A549 (cell line): ENCODE data around the gene C16orf92. TPM values are rescaled to one million over a fixed set of nuclear protein-coding genes. Genes with fewer than 3 reads are reported as not detected.

ENCODE experiments used
- ATAC-seq, 2 experiments: fragments of 200-7000 bp in 1 of 2; fragments of >200 bp in 1 of 2; cut with Nextera tagmentation in 1 of 2; cut with Tn5 transposase in 1 of 2; 3 replicates each; pipeline versions ENCODE4 v1.8.0 to v1.9.1; 2018 to 2020; ENCODE audit warnings: mild to moderate bottlenecking in 1 of 2, moderate library complexity in 1 of 2
- CTCF ChIA-PET: fragments of 300-600 bp; sonication (Branson Sonifier 250); formaldehyde crosslinking; extraction: SDS; loops from one replicate; lab custom pipeline; 2021; ENCODE audit warnings: antibody characterized with exemption, inconsistent platforms; lab: Yijun Ruan, JAX
- POLR2A ChIA-PET: fragments of 350-600 bp; formaldehyde crosslinking; extraction: SDS; loops from one replicate; lab custom pipeline; 2021; ENCODE audit warnings: antibody characterized with exemption, inconsistent platforms; lab: Yijun Ruan, JAX
- DNase-seq, 2 experiments: peaks; one replicate each; pipeline versions ENCODE4 v3.0.0 to v3.0.0-alpha.2; 2011 to 2016; ENCODE audit warnings: low read depth in 1 of 2, low spot score in 1 of 2
- FAIRE-seq: peaks from 2 replicates; lab custom pipeline; 2011; peaks lifted over from hg19 to GRCh38; lab: Jason Lieb, UNC
- H3K27ac ChIP-seq, 2 experiments: fragments of >200 bp; sonication (Bioruptor Twin); formaldehyde crosslinking; 3 replicates each; pipeline ENCODE4 v1.5.1; 2016 to 2017
- H3K4me1 ChIP-seq: fragments of >200 bp; sonication (Bioruptor Twin); formaldehyde crosslinking; 3 replicates; pipeline ENCODE4 v1.6.1; 2016
- H3K4me2 ChIP-seq: fragments of >200 bp; sonication (Bioruptor Twin); formaldehyde crosslinking; 3 replicates; pipeline ENCODE4 v1.6.1; 2016
- H3K4me3 ChIP-seq: fragments of >200 bp; sonication (Bioruptor Twin); formaldehyde crosslinking; 3 replicates; pipeline ENCODE4 v1.5.1; 2016
- H3K9me3 ChIP-seq: fragments of >200 bp; sonication (Bioruptor Twin); formaldehyde crosslinking; 3 replicates; pipeline ENCODE4 v1.6.1; 2016
- BHLHE40 ChIP-seq: IDR thresholded peaks from 2 replicates; pipeline ENCODE4 v1.6.1; 2012; ENCODE audit warnings: low read depth, low read length, inconsistent platforms
- CBX2 ChIP-seq: fragments of 200-600 bp; sonication (generic); IDR thresholded peaks from 2 replicates; pipeline ENCODE4 v1.6.1; 2016; ENCODE audit warnings: low read depth, mild to moderate bottlenecking, borderline replicate concordance
- CBX8 ChIP-seq: fragments of 200-600 bp; sonication (generic); IDR thresholded peaks from 2 replicates; pipeline ENCODE4 v1.6.1; 2016
- CHD2 ChIP-seq: fragments of 150-350 bp; IDR thresholded peaks from 2 replicates; pipeline ENCODE4 v1.6.1; 2014; ENCODE audit warnings: low read length; ENCODE audit not compliant: partially characterized antibody
- FOXS1 ChIP-seq: fragments of 250-450 bp; sonication (Bioruptor Pico); IDR thresholded peaks from 2 replicates; pipeline ENCODE4 v1.5.0; 2020; ENCODE audit warnings: mild to moderate bottlenecking, moderate library complexity
- HDAC2 ChIP-seq: fragments of 200-600 bp; sonication (generic); IDR thresholded peaks from 2 replicates; pipeline ENCODE4 v1.6.1; 2016
- HOXA7 ChIP-seq: fragments of 250-450 bp; sonication (Bioruptor Pico); IDR thresholded peaks from 2 replicates; pipeline ENCODE4 v1.5.0; 2020; ENCODE audit warnings: mild to moderate bottlenecking, moderate library complexity
- HOXB13 ChIP-seq: fragments of 250-450 bp; sonication (Bioruptor Pico); IDR thresholded peaks from 2 replicates; pipeline ENCODE4 v1.5.0; 2020; ENCODE audit warnings: low read depth, mild to moderate bottlenecking, moderate library complexity
- HOXB5 ChIP-seq: fragments of 250-450 bp; sonication (Bioruptor Pico); IDR thresholded peaks from 2 replicates; pipeline ENCODE4 v1.5.0; 2020; ENCODE audit warnings: mild to moderate bottlenecking, moderate library complexity
- JUN ChIP-seq, 2 experiments: fragments of >200 bp; sonication (Bioruptor Twin); formaldehyde crosslinking; IDR thresholded peaks; 2 replicates in 1 of 2; 3 replicates in 1 of 2; pipeline ENCODE4 v1.6.1; 2016 to 2017
- KDM1A ChIP-seq: fragments of 200-600 bp; sonication (generic); IDR thresholded peaks from 2 replicates; pipeline ENCODE4 v1.6.1; 2016; ENCODE audit warnings: low read depth, mild to moderate bottlenecking
- MYC ChIP-seq: IDR thresholded peaks from 2 replicates; pipeline ENCODE4 v1.6.1; 2012; ENCODE audit warnings: mild to moderate bottlenecking, inconsistent platforms, low read length, improper control_type of control experiment, borderline replicate concordance
- NFE2L2 ChIP-seq: fragments of 150-350 bp; conservative IDR thresholded peaks from 2 replicates; pipeline ENCODE4 v1.6.1; 2014; ENCODE audit warnings: low read length
- NPAS2 ChIP-seq: fragments of 250-450 bp; sonication (Bioruptor Pico); IDR thresholded peaks from 2 replicates; pipeline ENCODE4 v1.8.0; 2022; ENCODE audit warnings: mild to moderate bottlenecking, moderate library complexity, borderline replicate concordance
- POLR2A ChIP-seq: IDR thresholded peaks from 2 replicates; pipeline ENCODE4 v1.6.1; 2012; ENCODE audit warnings: mild to moderate bottlenecking, low read length
- POLR2AphosphoS2 ChIP-seq: conservative IDR thresholded peaks from 2 replicates; pipeline ENCODE4 v1.6.1; 2012; ENCODE audit warnings: low read length, improper control_type of control experiment, inconsistent platforms
- RAD21 ChIP-seq, 2 experiments: fragments of >200 bp in 1 of 2; sonication (Bioruptor Twin) in 1 of 2; formaldehyde crosslinking in 1 of 2; IDR thresholded peaks in 1 of 2; conservative IDR thresholded peaks in 1 of 2; 2 replicates in 1 of 2; 3 replicates in 1 of 2; pipeline ENCODE4 v1.6.1; 2012 to 2018; ENCODE audit warnings: inconsistent platforms in 1 of 2
- RCOR1 ChIP-seq: fragments of 150-350 bp; IDR thresholded peaks from 2 replicates; pipeline ENCODE4 v1.6.1; 2014; ENCODE audit warnings: antibody characterized with exemption, low read length, low read depth
- RNF2 ChIP-seq: fragments of 200-600 bp; sonication (generic); IDR thresholded peaks from 2 replicates; pipeline ENCODE4 v1.6.1; 2016; ENCODE audit warnings: low read depth, mild to moderate bottlenecking, antibody characterized with exemption, moderate library complexity, borderline replicate concordance
- TFCP2L1 ChIP-seq: fragments of 250-450 bp; sonication (Bioruptor Pico); IDR thresholded peaks from 2 replicates; pipeline ENCODE4 v1.5.0; 2021; ENCODE audit warnings: mild to moderate bottlenecking
- TP53 ChIP-seq: fragments of 250-450 bp; sonication (Bioruptor Pico); IDR thresholded peaks from 2 replicates; pipeline ENCODE4 v1.5.0; 2021; ENCODE audit warnings: mild to moderate bottlenecking, moderate library complexity
- ZC3H11A ChIP-seq: fragments of 450-650 bp; IDR thresholded peaks from 2 replicates; pipeline ENCODE4 v1.6.1; 2014; ENCODE audit warnings: antibody characterized with exemption, mild to moderate bottlenecking
- ZFP36 ChIP-seq: fragments of 450-650 bp; IDR thresholded peaks from 2 replicates; pipeline ENCODE4 v1.6.1; 2014; ENCODE audit warnings: borderline replicate concordance; ENCODE audit not compliant: partially characterized antibody
- ZSCAN20 ChIP-seq: fragments of 250-450 bp; sonication (Bioruptor Pico); IDR thresholded peaks from 2 replicates; pipeline ENCODE4 v1.8.0; 2022; ENCODE audit warnings: mild to moderate bottlenecking, moderate library complexity
- WGBS: methylation state at CpG from one replicate; pipeline ENCODE4 v1.1.6; 2017; ENCODE audit errors: missing lambda C conversion rate; 5-methylcytosine and 5-hydroxymethylcytosine counted together
- polyA plus RNA-seq, 4 experiments: library from polyadenylated mRNA; depleted of rRNA in 3 of 4; stranded (reverse); fragments of >200 nt; fragmentation: RNase III in 1 of 4; extraction: RNeasy Plus Mini Kit Qiagen cat#74134 plus additional on column Dnase treatment in 1 of 4; gene quantifications; 2 replicates in 3 of 4; 3 replicates in 1 of 4; pipeline ENCODE4 v1.2.3, GENCODE V29; 2011 to 2017
- TF ChIP-seq, protein P1 (sequence below): fragments of 450-650 bp; IDR thresholded peaks from 2 replicates; pipeline ENCODE4 v1.6.1; 2014; ENCODE audit warnings: antibody characterized with exemption
- TF ChIP-seq, protein P2 (sequence below): fragments of 200-600 bp; sonication (generic); IDR thresholded peaks from 2 replicates; pipeline ENCODE4 v1.6.1; 2016; ENCODE audit warnings: antibody characterized with exemption, mild to moderate bottlenecking, moderate library complexity
- TF ChIP-seq, protein P3 (sequence below): IDR thresholded peaks from 2 replicates; pipeline ENCODE4 v1.6.1; 2012
- TF ChIP-seq, protein P4 (sequence below): fragments of >200 bp; sonication (Bioruptor Twin); formaldehyde crosslinking; IDR thresholded peaks from 3 replicates; pipeline ENCODE4 v1.6.1; 2016
- TF ChIP-seq, protein P5 (sequence below): fragments of 250-450 bp; sonication (Bioruptor Pico); IDR thresholded peaks from 2 replicates; pipeline ENCODE4 v1.5.0; 2021; ENCODE audit warnings: mild to moderate bottlenecking, moderate library complexity, borderline replicate concordance

The C16orf92 gene
- polyA plus RNA-seq, 2 of the 4 experiments (the other 2 are of a cell fraction): not detected

DNA sequence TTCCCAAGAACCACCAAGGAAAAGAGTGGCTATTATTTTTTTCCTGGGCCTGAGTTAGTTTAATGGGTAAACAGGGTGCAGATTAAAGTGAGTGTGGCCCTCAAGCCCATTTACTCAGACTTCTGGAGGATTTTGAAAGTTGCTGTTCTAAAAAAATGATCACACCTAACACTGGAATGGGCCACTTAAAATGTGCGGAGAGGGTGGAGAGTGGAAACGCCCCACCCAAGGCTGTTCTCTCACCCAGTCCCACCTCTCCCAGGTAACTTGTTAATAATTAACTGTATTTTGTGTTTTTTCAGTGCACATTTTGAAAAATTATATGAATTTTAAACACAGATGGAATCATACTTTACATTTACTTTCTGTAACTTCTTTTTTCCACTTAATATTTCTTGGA is 33.0 kb upstream of the C16orf92 start:
- 81% methylated on average over 2 of the region's 2 CpGs for WGBS
- H3K27ac ChIP-seq: no peak overlapping the region
- no peaks in the 10 kb centered on the region for H3K9me3 ChIP-seq
- TF ChIP-seq MYC (no peak), RNF2 (no peak), CBX8 (no peak), POLR2A (no peak), NFE2L2 (no peak), JUN (IDR thresholded peaks at IDR 0.05) (no peak), FOXS1 (CRISPR knock-in tag) (no peak), HDAC2 (no peak), TFCP2L1 (no peak), BHLHE40 (no peak), HOXB5 (CRISPR knock-in tag) (no peak), TP53 (CRISPR knock-in tag) (no peak), RAD21 (conservative IDR thresholded peaks at IDR 0.05 in 1 of 2, IDR thresholded peaks at IDR 0.05 in 1 of 2) (no peak)
- TF ChIP-seq, protein P1, sequence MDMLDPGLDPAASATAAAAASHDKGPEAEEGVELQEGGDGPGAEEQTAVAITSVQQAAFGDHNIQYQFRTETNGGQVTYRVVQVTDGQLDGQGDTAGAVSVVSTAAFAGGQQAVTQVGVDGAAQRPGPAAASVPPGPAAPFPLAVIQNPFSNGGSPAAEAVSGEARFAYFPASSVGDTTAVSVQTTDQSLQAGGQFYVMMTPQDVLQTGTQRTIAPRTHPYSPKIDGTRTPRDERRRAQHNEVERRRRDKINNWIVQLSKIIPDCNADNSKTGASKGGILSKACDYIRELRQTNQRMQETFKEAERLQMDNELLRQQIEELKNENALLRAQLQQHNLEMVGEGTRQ: no peak
- TF ChIP-seq, protein P2, sequence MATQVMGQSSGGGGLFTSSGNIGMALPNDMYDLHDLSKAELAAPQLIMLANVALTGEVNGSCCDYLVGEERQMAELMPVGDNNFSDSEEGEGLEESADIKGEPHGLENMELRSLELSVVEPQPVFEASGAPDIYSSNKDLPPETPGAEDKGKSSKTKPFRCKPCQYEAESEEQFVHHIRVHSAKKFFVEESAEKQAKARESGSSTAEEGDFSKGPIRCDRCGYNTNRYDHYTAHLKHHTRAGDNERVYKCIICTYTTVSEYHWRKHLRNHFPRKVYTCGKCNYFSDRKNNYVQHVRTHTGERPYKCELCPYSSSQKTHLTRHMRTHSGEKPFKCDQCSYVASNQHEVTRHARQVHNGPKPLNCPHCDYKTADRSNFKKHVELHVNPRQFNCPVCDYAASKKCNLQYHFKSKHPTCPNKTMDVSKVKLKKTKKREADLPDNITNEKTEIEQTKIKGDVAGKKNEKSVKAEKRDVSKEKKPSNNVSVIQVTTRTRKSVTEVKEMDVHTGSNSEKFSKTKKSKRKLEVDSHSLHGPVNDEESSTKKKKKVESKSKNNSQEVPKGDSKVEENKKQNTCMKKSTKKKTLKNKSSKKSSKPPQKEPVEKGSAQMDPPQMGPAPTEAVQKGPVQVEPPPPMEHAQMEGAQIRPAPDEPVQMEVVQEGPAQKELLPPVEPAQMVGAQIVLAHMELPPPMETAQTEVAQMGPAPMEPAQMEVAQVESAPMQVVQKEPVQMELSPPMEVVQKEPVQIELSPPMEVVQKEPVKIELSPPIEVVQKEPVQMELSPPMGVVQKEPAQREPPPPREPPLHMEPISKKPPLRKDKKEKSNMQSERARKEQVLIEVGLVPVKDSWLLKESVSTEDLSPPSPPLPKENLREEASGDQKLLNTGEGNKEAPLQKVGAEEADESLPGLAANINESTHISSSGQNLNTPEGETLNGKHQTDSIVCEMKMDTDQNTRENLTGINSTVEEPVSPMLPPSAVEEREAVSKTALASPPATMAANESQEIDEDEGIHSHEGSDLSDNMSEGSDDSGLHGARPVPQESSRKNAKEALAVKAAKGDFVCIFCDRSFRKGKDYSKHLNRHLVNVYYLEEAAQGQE: no peak
- TF ChIP-seq, protein P3, sequence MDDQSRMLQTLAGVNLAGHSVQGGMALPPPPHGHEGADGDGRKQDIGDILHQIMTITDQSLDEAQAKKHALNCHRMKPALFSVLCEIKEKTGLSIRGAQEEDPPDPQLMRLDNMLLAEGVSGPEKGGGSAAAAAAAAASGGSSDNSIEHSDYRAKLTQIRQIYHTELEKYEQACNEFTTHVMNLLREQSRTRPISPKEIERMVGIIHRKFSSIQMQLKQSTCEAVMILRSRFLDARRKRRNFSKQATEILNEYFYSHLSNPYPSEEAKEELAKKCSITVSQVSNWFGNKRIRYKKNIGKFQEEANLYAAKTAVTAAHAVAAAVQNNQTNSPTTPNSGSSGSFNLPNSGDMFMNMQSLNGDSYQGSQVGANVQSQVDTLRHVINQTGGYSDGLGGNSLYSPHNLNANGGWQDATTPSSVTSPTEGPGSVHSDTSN: no peak
- TF ChIP-seq, protein P4, sequence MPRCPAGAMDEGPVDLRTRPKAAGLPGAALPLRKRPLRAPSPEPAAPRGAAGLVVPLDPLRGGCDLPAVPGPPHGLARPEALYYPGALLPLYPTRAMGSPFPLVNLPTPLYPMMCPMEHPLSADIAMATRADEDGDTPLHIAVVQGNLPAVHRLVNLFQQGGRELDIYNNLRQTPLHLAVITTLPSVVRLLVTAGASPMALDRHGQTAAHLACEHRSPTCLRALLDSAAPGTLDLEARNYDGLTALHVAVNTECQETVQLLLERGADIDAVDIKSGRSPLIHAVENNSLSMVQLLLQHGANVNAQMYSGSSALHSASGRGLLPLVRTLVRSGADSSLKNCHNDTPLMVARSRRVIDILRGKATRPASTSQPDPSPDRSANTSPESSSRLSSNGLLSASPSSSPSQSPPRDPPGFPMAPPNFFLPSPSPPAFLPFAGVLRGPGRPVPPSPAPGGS: no peak
- ATAC-seq: no peak
- CTCF ChIA-PET: interaction anchor here (1.0 to 1.1 kb wide), 2 partner anchors 69 to 290 kb away, joined by 3 read pairs; no protein-coding TSS in a partner anchor
- POLR2A ChIA-PET: no interaction called here
- H3K4me2 ChIP-seq: no peak overlapping the region
- no peak overlapping the region for H3K4me3 ChIP-seq
- no peak for DNase-seq
- no peak for FAIRE-seq
- peaks cover 6% of the 10 kb centered on the region; the same call in 2 of the 3 replicates for H3K4me1 ChIP-seq

DNA sequence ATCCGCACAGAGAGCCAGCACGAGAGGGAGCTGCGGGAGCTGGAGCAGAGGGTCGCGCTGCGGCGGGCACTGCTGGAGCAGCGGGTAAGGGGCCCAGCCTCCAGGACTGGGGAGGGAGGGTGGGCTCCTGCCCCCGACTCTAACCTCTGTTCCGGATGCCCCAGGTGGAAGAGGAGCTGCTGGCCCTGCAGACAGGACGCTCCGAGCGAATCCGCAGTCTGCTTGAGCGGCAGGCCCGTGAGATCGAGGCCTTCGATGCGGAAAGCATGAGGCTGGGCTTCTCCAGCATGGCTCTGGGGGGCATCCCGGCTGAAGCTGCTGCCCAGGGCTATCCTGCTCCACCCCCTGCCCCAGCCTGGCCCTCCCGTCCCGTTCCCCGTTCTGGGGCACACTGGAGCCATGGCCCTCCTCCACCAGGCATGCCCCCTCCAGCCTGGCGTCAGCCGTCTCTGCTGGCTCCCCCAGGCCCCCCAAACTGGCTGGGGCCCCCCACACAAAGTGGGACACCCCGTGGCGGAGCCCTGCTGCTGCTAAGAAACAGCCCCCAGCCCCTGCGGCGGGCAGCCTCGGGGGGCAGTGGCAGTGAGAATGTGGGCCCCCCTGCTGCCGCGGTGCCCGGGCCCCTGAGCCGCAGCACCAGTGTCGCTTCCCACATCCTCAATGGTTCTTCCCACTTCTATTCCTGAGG is 32.0 kb upstream of the C16orf92 start:
- Histone ChIP-seq H3K4me3 (no peak overlapping the region), H3K4me2 (no peak overlapping the region), H3K4me1 (peaks cover 9% of the 10 kb centered on the region; the same call in 2 of the 3 replicates), H3K9me3 (no peaks in the 10 kb centered on the region), H3K27ac (no peak overlapping the region)
- CTCF ChIA-PET: interaction anchor here (1.1 to 1.9 kb wide), 2 partner anchors 41 to 47 kb away, joined by 4 read pairs; no protein-coding TSS in a partner anchor
- DNase-seq (no peak), FAIRE-seq (no peak), ATAC-seq (no peak)
- POLR2A ChIA-PET: no interaction called here
- 95% methylated on average over 17 of the region's 35 CpGs for WGBS
- no peak for TF ChIP-seq CHD2
- no peak for TF ChIP-seq CBX2
- TF ChIP-seq HOXA7 (CRISPR knock-in tag): no peak
- TF ChIP-seq POLR2AphosphoS2: no peak
- no peak for TF ChIP-seq NPAS2
- TF ChIP-seq ZSCAN20: no peak
- TF ChIP-seq ZFP36: no peak
- TF ChIP-seq, protein P1: no peak
- TF ChIP-seq, protein P5, sequence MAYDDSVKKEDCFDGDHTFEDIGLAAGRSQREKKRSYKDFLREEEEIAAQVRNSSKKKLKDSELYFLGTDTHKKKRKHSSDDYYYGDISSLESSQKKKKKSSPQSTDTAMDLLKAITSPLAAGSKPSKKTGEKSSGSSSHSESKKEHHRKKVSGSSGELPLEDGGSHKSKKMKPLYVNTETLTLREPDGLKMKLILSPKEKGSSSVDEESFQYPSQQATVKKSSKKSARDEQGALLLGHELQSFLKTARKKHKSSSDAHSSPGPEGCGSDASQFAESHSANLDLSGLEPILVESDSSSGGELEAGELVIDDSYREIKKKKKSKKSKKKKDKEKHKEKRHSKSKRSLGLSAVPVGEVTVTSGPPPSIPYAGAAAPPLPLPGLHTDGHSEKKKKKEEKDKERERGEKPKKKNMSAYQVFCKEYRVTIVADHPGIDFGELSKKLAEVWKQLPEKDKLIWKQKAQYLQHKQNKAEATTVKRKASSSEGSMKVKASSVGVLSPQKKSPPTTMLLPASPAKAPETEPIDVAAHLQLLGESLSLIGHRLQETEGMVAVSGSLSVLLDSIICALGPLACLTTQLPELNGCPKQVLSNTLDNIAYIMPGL: no peak
- TF ChIP-seq ZC3H11A: no peak
- no peak for TF ChIP-seq RCOR1
- no peak for TF ChIP-seq HOXB13 (CRISPR knock-in tag)
- no peak for TF ChIP-seq KDM1A
- TF ChIP-seq FOXS1 (CRISPR knock-in tag): no peak
